Hematopoietic multipotent progenitor cell (in vitro differentiated cells): ENCODE results near the gene UFD1. TPM values are rescaled to one million over a fixed set of nuclear protein-coding genes. Genes with fewer than 3 reads are reported as not detected.

Experiments
- DNase-seq, 3 donors: peaks; one replicate each; pipeline ENCODE4 v3.0.0-alpha.2; 2011 to 2015; ENCODE audit warnings: low read depth in 2 of 3, low spot score in 2 of 3
- total RNA-seq: library from RNA; depleted of rRNA; stranded (reverse); fragments of >200 nt; gene quantifications from one replicate; pipeline ENCODE4 v1.2.3, GENCODE V29; 2012

Gene UFD1
- total RNA-seq, 1 donor = 36.9 TPM

DNA sequence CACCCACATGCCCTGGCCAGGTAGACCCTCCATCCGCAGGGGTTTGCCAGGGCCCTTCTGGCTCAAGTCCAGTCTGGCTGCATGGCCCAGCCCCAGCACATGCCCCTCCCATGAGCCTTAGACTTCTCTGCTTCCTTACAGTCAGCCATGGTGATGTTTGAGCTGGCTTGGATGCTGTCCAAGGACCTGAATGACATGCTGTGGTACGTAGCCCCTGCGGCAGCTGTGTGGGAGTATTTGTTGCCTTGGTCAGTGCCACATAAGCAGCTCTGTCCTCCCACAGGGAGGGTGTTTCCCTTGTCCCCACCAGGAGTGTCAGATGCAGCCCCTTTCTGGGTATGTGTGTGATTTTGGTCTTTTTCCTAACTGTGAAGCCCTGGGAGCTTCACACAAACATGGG lies 18.3 kb upstream of the UFD1 start:
- DNase-seq = peak in 2 of 3 donors; percentile 40 to 68

DNA sequence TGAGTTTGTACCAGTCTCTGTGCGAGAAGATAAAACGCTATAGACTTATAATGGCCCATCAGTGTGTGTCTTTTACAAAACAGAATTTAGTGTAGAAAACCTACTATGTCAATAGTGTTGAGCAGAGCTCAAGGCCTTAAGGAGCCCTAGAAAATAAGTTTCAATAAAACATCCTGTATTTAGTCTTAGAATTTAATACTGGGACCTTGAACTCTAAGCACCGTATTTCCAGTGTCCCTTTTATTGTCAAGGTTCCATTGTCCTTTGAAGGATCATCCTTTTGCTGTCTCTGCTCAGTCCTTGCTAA lies 17.3 kb upstream of the UFD1 start:
- no peak for DNase-seq

DNA sequence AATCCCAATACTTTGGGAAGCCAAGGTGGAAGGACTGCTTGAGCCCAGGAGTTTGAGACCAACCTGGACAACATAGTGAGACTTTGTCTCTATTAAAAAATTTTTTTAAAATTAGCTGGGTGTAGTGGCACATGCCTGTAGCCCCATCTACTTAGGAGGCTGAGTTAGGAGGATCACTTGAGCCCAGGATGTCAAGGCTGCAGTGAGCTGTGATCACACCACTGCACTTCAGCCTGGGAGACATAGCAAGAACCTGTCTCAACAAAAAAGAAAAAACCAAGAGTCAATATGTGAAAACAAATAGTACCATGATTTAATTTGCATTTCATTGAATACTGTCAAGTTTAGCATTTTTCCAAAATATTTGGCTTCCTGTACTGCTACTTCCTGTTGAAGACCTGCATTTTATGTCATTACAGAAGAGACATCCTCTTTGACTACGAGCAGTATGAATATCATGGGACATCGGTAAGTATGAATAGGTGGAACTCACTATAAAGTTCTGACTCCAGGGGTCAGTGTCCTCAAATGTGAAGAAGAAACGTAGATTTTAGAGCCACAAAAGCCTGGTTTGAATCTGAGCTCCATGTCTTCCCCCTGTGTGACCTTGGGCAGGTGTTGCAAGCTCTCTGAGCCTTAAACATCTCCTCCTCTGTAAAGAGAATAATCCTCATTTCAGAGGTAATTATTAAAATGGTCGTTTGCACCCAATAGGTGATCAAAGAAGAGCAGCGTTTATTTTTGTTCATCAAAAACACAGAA lies 16.8 kb upstream of the UFD1 start:
- DNase-seq = peak in 2 of 3 donors; percentile 66 to 86

DNA sequence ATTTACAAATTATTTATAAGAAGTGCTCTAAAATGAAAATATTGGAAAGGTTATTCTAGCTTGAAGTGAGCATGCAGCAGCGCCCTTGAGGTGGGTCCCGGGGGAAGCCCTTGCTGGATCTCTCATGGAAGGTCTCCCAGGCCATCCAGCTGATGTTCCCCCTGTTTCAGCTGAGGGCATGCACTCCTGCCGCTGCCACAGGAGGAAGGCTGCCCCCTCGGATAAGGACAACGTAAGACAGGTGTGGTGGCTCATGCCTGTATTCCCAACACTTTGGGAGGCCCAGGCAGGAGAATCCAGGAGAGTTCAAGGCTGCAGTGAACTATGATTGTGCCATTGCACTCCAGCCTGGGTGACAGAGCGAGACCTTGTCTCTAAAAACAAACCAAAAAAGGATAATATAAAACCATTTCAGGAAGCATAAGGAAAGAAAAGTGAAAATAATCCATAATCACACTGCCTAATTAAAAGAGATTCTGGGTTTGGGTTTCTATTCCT lies 15.7 kb upstream of the UFD1 start:
- DNase-seq = no peak

DNA sequence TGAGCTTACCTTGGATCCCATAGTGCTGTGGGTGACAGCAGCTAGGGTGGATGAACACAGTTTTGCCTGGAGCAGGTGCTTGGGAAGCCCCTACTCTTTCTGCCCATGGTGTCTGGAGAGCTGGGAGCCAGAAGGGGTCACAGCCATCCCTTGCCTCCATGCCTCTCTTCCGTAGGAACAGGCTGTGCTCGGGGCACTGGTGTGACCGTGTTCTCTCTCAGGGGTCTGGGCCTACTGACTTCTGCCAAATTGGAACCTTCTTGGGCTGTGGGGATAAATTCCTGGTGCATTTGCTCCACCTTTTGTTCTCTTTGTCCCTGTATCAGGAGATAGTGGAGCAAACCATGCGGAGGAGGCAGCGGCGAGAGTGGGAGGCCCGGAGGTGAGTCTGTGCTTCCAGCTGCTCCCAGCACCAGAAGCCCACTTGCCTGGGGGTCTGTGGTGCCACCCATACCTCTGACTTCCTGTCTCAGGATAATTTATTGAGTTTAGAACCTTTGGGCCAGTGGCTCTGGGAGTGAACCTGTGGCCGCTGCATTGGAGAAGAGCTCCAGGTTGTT lies 15.1 kb upstream of the UFD1 start:
- DNase-seq = no peak

DNA sequence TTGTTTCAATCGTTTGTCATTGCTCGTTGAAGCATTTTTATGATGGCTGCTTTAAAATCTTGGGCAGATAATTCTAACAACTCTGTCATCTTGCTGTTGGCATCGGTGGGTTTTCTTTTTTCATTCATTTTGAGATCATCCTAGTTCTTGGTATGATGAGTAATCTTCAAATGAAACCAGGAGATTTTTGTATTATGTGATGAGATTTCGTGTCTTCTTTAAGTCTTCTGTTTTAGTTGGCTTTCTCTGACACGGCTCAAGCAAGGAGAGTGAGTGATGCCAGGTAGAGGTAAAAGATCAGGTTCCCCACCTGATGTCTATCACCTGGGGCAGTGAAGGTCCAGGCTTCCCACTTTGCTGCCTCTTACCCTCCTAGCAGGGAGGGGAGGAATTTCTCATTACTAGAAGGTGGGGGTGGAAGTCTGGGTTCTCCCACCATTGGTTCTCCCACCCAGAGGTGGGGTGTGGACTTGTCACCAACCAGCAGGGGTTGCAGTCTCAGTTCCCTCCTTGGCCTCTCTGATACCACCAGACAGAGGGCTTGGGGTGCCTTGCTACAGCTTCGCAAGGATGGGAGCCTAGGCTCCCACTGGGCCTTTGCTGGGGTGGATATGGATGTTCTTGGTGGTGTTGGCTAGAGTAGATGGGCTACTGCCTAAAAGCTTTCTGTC lies 13.6 kb upstream of the UFD1 start:
- DNase-seq = no peak

DNA sequence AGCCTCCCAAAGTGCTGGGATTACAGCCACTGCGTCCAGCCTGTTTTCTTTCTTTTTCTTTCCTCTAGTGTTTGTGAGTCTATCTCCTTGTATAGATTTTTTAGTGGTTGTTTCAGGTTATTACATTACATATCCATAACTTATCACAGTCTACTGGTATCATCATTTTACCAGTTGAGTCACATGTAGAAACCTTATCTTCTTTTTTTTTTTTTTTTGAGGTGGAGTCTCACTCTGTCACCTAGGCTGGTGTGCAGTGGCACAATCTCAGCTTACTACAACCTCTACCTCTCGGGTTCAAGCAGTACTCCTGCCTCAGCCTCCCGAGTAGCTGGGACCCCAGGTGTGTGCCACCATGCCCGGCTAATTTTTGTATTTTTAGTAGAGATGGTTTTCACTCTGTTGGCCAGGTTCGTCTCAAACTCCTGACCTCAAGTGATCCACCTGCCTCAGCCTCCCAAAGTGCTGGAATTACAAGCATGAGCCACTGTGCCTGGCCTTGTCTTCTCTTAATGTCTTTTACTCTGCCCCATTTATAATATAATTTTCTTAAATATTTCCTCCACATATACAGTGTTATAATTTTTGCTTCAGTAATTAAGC lies 11.7 kb upstream of the UFD1 start:
- no peak for DNase-seq

DNA sequence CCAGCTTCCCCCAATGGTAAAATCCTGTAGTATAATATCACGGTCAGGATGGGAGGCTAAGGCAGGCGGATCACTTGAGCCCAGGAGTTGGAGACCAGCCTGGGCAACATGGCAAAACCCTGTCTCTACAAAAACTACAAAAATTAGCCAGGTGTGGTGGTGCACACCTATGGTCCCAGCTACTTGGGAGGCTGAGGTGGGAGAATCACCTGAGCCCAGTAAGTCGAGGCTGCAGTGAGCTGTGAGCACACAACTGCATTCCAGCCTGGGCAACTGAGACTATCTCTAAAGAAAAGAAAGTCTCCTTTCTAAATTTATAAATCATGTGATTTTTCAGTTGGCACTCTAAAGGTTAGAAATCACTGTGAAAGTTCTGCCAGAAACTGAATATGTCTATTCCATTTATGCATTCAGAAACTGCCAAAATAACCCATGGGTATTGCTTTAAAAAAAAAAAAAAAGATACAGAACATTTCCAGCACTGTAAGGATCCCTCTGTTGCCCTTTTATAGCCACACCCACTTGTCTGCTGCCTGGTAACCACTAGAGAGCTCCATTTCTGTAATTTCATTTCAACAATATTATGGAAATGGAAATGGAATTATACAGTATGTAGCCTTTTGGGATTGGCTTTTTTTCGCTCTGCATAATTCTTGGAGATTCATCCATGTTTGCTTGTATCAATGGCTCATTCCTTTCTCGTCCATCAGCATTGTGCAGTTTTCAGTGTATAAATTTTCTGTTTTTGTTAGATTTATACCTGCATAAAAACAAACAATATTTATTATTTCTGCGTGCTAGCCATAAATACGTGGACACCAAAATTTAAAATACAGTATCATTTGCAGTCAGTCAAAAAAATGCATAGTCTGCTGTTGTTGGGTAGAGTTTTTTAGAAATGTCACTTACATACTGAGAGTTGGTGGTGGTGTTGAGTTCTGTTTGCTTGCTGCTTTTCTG lies 10.2 kb upstream of the UFD1 start:
- peak in 1 of 3 donors; percentile 64 for DNase-seq

DNA sequence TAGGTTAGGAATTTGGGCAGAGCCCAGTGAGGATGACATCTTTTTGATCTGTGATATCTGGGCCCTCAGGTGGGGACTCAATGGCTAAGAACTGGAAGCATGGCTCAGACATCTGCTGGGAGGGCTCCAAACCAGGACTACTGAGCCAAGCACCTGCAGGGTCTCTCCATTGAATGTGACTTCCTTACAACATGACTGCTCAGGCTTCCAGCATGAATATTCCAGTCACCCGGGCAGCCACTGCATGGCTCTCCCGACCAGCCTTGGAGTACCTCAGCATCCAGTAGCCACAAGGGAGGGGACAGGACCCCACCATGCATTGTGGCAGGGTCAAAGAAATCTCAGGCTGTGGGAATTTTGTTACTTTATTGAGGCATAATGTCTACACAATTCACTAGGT lies 9.3 kb upstream of the UFD1 start:
- no peak for DNase-seq

DNA sequence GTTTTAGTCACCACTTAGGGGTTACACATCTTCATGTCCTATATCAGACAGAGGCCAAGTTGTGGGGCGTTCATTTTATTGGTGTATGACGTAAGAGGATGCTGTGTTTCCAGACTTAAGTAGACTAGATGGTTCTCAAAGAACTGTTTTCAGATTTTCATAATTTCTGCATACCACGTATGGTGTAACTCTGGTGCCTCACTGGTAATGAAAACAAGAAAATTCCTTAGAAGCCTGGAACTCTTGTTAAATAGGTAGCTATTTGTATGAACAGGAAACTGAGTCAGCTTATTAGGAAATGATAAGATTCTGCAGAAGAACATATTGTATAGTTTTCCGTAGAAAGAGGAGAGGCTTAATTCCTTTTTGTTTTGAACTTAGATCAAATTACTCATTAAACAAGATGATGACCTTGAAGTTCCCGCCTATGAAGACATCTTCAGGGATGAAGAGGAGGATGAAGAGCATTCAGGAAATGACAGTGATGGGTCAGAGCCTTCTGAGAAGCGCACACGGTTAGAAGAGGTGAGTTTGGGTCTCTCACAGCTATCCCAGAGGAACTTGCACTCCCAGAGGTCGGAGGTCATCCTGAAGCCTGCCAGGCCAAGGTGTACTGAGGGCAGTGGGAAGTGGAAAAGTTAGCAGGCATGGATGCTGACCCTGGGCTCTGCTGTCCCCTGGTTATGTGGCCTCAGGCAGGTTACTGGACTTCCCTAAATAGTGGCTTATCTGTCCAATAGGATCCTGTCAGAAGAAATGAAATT lies 4.7 kb upstream of the UFD1 start:
- no peak for DNase-seq

DNA sequence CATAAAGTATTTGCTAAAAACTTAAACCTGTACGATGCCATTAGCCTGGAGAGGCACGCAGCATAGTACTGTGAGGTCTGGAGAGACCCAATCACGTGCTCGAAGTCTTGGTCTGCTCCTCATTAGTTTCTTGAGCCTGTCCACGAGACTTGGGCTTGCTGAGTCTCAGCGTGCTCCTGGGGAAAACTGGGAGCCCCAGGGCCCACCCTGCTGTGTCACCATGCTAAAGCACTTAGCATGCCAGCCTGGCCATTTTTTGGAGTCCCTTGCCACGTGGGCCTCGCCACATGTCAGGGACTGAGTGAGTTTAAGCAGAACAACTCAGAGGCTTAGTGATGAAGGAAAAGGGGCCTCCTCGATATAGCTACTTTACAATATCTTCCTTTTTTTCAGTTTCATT lies 3.3 kb upstream of the UFD1 start:
- DNase-seq = no peak

DNA sequence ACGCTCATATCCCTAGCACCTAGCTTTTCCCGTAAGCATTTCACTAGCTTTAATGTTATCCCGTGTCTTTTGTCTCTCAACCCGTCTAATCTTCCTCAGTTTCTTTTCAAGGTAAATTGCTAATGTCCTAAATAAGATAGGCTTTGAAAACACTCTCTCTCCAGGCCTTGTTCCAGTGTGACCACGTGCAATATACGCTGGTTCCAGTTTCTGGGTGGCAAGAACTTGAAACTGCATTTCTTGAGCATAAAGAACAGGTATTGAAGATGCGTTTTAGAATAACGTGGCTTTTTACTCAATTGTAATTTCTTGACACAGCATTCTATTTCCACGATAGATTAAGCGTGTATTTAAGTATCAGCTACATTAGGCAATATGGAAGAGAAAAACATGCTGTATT lies 1.8 kb upstream of the UFD1 start:
- no peak for DNase-seq

DNA sequence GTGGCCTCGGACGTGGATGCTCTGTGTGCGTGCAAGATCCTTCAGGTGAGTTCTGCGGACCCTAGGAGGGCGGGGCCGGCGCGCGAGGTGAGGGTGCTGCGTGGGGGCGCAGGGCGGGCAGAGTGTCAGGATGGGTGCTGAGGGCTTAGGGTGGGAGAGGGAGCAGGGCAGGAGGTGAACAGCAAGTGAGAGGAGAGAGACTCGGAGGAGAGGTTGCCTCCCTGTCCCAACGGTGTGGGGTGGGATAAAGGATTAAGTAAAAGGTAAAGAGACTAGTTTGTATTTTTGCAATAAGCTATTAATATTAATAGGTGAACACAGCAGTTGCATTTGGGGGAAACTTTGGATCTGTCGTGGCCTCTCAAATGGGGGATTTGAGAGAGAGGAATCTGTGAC lies 1.2 kb upstream of the UFD1 start:
- no peak for DNase-seq

DNA sequence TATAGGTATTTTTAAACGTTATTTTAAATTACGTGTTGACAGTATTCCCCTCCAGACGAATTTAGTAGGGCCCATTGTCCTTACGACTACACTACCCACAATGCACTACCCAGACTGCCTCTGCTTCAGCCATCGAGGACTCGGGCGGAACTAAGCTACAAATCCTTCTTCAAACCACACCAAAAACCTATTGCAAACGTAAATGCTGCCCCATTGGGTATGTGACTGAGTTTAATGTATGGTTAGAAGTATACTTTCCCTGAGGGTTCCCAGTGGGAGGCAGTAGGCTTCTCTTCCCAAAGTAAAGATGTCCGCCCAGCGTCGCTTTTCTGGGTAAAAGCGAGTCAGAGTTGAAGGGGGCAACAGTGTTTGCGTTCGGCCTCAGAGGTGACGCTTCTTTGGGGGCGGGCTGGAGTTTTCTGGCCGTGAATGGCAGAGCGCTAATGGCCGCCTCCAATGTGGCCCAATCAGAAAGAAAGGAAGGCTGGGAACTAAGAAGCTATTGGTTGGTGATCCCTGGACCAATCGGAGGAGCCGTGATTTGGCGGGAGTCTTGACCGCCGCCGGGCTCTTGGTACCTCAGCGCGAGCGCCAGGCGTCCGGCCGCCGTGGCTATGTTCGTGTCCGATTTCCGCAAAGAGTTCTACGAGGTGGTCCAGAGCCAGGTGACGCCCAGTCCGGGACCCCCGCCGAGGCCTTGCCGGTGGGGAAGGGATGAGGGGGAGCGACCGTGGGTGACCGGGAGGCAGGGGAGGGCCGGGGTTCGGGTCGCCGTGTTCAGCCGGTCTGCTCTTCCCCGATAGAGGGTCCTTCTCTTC lies 571 bp upstream of the UFD1 start, which contains the start of gene CDC45:
TSS of gene CDC45 (plus strand) at position 566 of the 818 bp plus-strand sequence. CDS start at position 615, 49 bp downstream.
- DNase-seq = peak; percentile 84 to 99 (median 98)

DNA sequence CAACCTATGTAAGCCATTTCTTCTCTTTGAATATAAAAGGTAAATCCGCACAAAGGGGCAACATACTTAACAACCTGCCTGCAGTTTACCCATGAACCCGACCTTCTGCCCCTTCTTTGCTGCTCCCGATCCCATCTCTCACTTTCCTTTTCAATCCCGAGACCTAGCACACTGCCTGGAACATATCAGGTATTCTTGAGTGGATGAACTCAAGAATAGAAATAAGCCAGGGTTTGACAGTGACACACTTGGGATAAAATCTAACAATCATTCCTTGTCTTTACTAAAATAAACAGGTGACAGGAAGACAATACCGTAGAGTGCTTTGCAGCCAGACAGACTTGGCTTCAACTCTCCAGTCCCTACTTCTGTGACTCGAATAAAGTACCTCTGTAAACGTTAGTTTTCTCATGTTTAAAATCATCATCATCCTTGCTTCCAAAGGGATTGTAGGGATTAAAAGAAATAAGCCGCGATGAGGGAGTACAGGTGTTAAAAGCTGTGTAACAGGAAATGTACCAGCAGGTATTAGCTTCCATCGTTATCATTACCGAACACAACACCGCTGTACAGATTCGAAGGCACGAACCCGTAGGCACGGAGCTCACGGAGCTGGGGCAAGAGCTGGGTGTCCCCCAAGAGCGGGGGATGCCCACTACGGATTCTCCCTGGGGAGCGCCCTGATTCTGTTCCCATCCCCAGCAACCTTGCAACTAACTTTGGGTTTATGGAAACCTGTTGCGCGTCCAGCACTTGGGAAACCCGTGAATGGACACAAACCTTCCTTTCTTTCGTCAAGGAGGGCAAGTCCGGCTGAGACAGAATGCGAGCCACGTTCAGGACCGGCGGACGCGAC lies 720 bp downstream of the UFD1 start:
- DNase-seq = peak in 1 of 3 donors; percentile 7

DNA sequence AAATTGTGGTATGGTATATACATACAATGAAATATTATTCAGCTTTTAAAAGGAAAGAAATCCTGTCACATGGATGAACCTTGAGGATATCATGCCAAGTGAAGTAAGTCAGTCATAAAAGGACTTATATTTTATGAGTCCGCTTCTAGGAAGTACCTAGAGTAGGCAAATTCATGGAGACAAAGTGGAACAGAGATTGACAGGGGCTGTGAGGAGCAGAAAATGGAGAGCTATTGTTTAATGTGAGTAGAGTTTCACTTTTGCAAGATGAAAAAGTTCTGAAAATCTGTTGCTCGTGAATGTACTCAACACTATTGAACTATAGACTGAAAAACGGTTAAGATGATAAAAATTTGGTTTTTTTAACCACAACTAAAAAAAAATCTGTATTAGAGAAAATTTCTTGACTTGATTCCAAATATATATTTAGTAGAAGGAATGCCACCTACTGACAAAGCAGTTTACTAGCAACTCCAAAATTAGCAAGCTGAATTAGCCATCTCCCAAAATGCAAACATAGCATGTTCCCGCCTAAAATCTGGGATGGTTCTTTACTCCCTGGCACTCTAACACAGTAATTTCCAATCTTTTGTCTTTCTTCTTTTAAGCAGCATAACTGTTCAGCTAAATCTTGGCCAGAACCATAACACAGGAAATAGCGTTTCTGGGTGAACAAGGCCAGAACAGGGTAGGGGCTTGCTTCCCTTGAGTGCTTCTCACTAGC lies 1.5 kb downstream of the UFD1 start:
- peak in 1 of 3 donors; percentile 36 for DNase-seq

DNA sequence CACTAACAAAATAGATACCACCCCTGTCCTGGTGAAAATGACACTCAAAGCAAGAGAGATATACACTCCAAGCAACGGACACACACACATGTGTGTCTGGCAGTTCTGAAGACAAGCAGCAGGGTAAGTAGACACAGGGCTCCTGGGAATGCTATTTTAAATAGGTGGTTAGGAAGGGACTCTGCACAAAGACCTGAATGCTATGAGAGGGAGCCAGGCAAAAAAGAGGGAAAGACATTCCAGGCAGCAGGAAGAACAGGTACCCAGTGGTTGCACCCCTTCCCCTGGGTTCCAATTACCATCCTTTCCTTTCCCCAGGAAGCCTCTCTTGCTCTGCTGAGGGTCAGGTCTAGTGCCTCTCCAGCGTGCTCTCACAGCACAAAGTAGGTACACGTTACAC lies 3.0 kb downstream of the UFD1 start:
- no peak for DNase-seq
